Neural cell (in vitro differentiated cells): ENCODE results near the gene SKI. TPM values are rescaled to one million over a fixed set of nuclear protein-coding genes. Genes with fewer than 3 reads are reported as not detected.

Experiments used
- H2AFZ ChIP-seq: fragments of 200-600, 300-800 bp; sonication (generic), shearing (Covaris generic); 2 replicates; pipeline ENCODE4 v1.6.0; 2014; ENCODE audit warnings: low read depth, mild to moderate bottlenecking, antibody characterized with exemption, low read length, moderate library complexity
- H3F3A ChIP-seq: fragments of 200-600 bp; shearing (Covaris generic); 2 replicates; pipeline ENCODE4 v1.6.1; 2016; ENCODE audit warnings: mild to moderate bottlenecking, moderate library complexity, mixed read lengths, antibody characterized with exemption, low read length; ENCODE audit not compliant: insufficient read depth, poor library complexity, severe bottlenecking
- H3K27ac ChIP-seq: fragments of 200-600, 300-800 bp; sonication (generic), shearing (Covaris generic); 2 replicates; pipeline ENCODE4 v1.5.1; 2014; ENCODE audit warnings: mild to moderate bottlenecking, low read length, moderate library complexity
- H3K27me3 ChIP-seq: fragments of 300-800, 200-600 bp; sonication (generic), shearing (Covaris generic); 2 replicates; pipeline ENCODE4 v1.6.0; 2014; ENCODE audit warnings: mild to moderate bottlenecking, low read depth, low read length, moderate library complexity; ENCODE audit not compliant: insufficient read depth
- H3K36me3 ChIP-seq: fragments of 300-800, 200-600 bp; sonication (generic), shearing (Covaris generic); 2 replicates; pipeline ENCODE4 v1.5.1; 2014; ENCODE audit warnings: mild to moderate bottlenecking, antibody characterized with exemption, low read length, moderate library complexity; ENCODE audit not compliant: insufficient read depth
- H3K4me2 ChIP-seq: fragments of 300-800, 200-600 bp; sonication (generic), shearing (Covaris generic); 2 replicates; pipeline ENCODE4 v1.6.0; 2014; ENCODE audit warnings: mild to moderate bottlenecking, low read length
- H3K4me3 ChIP-seq: fragments of 300-800, 200-600 bp; sonication (generic), shearing (Covaris generic); 2 replicates; pipeline ENCODE4 v1.5.1; 2014; ENCODE audit warnings: mild to moderate bottlenecking, low read length, moderate library complexity
- H3K79me2 ChIP-seq: fragments of 200-600 bp; shearing (Covaris generic); replicated peaks from 2 replicates; pipeline ENCODE4 v1.6.0; 2014; ENCODE audit warnings: mild to moderate bottlenecking, low read length, moderate library complexity; ENCODE audit not compliant: insufficient read depth
- H3K9ac ChIP-seq: fragments of 300-800, 200-600 bp; sonication (generic), shearing (Covaris generic); 2 replicates; pipeline ENCODE4 v1.6.1; 2016; ENCODE audit warnings: mild to moderate bottlenecking, low read length, mixed read lengths
- H3K9me2 ChIP-seq: fragments of 200-600 bp; shearing (Covaris generic); 2 replicates; pipeline ENCODE4 v1.6.1; 2016; ENCODE audit warnings: mild to moderate bottlenecking, low read length, mixed read lengths; ENCODE audit not compliant: insufficient read depth
- H3K9me3 ChIP-seq: fragments of 200-600, 300-800 bp; sonication (generic), shearing (Covaris generic); 2 replicates; pipeline ENCODE4 v1.6.1; 2016; ENCODE audit warnings: mild to moderate bottlenecking, mixed run types, low read length, moderate library complexity, mixed read lengths
- H4K20me1 ChIP-seq: fragments of 200-600 bp; shearing (Covaris generic); 2 replicates; pipeline ENCODE4 v1.6.1; 2016; ENCODE audit warnings: mild to moderate bottlenecking, mixed run types; ENCODE audit not compliant: insufficient read depth
- EP300 ChIP-seq: fragments of 450-650 bp; conservative IDR thresholded peaks from 2 replicates; pipeline ENCODE4 v1.6.1; 2014; ENCODE audit warnings: antibody characterized with exemption, mild to moderate bottlenecking, moderate library complexity; ENCODE audit not compliant: poor library complexity, severe bottlenecking
- EZH2 ChIP-seq: fragments of 200-600, 300-800 bp; shearing (Covaris generic), sonication (generic); IDR thresholded peaks from 2 replicates; pipeline ENCODE4 v1.6.1; 2014; ENCODE audit warnings: antibody characterized with exemption, low read length, borderline replicate concordance, mild to moderate bottlenecking; ENCODE audit not compliant: insufficient read depth, poor library complexity, severe bottlenecking
- MXI1 ChIP-seq: fragments of 450-650 bp; conservative IDR thresholded peaks from 2 replicates; pipeline ENCODE4 v1.6.1; 2014; ENCODE audit warnings: antibody characterized with exemption, mild to moderate bottlenecking; ENCODE audit not compliant: poor library complexity, severe bottlenecking
- POLR2AphosphoS5 ChIP-seq: IDR thresholded peaks from 2 replicates; pipeline ENCODE4 v1.6.1; 2012
- RAD21 ChIP-seq: fragments of 450-650 bp; conservative IDR thresholded peaks from 2 replicates; pipeline ENCODE4 v1.6.1; 2014; ENCODE audit warnings: antibody characterized with exemption, mild to moderate bottlenecking, moderate library complexity
- SMC3 ChIP-seq: fragments of 450-650 bp; conservative IDR thresholded peaks from 2 replicates; pipeline ENCODE4 v1.6.1; 2014; ENCODE audit warnings: antibody characterized with exemption, mild to moderate bottlenecking, moderate library complexity; ENCODE audit not compliant: poor library complexity
- TAF1 ChIP-seq: IDR thresholded peaks from 2 replicates; pipeline ENCODE4 v1.6.1; 2012; ENCODE audit warnings: low read depth
- polyA plus RNA-seq: library from polyadenylated mRNA; depleted of rRNA; stranded (reverse); fragments of >200 nt; gene quantifications from 2 replicates; pipeline ENCODE4 v1.2.3, GENCODE V29; 2014
- TF ChIP-seq, protein P1 (sequence below): fragments of 450-650 bp; IDR thresholded peaks from 2 replicates; pipeline ENCODE4 v1.5.1; 2014; ENCODE audit warnings: antibody characterized with exemption, mild to moderate bottlenecking, moderate library complexity; ENCODE audit not compliant: poor library complexity, severe bottlenecking
- TF ChIP-seq, protein P2 (sequence below): IDR thresholded peaks from 2 replicates; pipeline ENCODE4 v1.6.1; 2012; ENCODE audit warnings: borderline replicate concordance

Gene SKI
- polyA plus RNA-seq, 1 donor from 2014 or later = 4.1 TPM

DNA sequence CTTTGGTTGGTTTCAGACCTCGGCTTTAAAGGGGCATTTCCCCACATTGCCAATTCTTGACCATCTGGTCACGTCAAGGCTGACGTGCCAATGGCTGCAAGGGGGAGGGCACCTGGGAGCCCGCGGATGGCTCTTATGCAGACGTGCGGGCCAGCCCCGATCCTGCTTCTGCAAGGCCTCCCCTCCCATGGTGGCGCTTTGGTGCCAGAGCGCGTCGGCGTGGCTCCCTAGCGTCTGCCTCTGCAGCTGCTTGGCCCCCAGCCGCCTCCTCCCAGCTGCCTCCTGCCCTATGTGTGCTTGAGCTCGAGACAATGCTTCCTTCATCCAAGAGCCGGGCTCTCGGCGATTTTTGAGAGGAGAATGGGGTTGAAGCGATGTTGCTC is 29.1 kb downstream of the SKI start:
- Histone ChIP-seq H3K27me3 (no peaks in the 10 kb centered on the region), H3K9me3 (no peaks in the 10 kb centered on the region), H2AFZ (no peak overlapping the region), H3K27ac (no peak overlapping the region), H3K4me2 (no peak overlapping the region), H3K9ac (no peak overlapping the region), H3K36me3 (no peaks in the 10 kb centered on the region), H3K9me2 (no peaks in the 10 kb centered on the region), H4K20me1 (no peaks in the 10 kb centered on the region), H3K4me3 (no peak overlapping the region), H3K79me2 (peaks cover 88% of the 10 kb centered on the region), H3F3A (no peaks in the 10 kb centered on the region)
- TF ChIP-seq RAD21 (no peak), TAF1 (no peak), EZH2 (no peak), SMC3 (no peak), MXI1 (no peak), EP300 (no peak), POLR2AphosphoS5 (no peak)
- TF ChIP-seq, protein P1, sequence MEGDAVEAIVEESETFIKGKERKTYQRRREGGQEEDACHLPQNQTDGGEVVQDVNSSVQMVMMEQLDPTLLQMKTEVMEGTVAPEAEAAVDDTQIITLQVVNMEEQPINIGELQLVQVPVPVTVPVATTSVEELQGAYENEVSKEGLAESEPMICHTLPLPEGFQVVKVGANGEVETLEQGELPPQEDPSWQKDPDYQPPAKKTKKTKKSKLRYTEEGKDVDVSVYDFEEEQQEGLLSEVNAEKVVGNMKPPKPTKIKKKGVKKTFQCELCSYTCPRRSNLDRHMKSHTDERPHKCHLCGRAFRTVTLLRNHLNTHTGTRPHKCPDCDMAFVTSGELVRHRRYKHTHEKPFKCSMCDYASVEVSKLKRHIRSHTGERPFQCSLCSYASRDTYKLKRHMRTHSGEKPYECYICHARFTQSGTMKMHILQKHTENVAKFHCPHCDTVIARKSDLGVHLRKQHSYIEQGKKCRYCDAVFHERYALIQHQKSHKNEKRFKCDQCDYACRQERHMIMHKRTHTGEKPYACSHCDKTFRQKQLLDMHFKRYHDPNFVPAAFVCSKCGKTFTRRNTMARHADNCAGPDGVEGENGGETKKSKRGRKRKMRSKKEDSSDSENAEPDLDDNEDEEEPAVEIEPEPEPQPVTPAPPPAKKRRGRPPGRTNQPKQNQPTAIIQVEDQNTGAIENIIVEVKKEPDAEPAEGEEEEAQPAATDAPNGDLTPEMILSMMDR = no peak
- TF ChIP-seq, protein P2, sequence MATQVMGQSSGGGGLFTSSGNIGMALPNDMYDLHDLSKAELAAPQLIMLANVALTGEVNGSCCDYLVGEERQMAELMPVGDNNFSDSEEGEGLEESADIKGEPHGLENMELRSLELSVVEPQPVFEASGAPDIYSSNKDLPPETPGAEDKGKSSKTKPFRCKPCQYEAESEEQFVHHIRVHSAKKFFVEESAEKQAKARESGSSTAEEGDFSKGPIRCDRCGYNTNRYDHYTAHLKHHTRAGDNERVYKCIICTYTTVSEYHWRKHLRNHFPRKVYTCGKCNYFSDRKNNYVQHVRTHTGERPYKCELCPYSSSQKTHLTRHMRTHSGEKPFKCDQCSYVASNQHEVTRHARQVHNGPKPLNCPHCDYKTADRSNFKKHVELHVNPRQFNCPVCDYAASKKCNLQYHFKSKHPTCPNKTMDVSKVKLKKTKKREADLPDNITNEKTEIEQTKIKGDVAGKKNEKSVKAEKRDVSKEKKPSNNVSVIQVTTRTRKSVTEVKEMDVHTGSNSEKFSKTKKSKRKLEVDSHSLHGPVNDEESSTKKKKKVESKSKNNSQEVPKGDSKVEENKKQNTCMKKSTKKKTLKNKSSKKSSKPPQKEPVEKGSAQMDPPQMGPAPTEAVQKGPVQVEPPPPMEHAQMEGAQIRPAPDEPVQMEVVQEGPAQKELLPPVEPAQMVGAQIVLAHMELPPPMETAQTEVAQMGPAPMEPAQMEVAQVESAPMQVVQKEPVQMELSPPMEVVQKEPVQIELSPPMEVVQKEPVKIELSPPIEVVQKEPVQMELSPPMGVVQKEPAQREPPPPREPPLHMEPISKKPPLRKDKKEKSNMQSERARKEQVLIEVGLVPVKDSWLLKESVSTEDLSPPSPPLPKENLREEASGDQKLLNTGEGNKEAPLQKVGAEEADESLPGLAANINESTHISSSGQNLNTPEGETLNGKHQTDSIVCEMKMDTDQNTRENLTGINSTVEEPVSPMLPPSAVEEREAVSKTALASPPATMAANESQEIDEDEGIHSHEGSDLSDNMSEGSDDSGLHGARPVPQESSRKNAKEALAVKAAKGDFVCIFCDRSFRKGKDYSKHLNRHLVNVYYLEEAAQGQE = no peak

DNA sequence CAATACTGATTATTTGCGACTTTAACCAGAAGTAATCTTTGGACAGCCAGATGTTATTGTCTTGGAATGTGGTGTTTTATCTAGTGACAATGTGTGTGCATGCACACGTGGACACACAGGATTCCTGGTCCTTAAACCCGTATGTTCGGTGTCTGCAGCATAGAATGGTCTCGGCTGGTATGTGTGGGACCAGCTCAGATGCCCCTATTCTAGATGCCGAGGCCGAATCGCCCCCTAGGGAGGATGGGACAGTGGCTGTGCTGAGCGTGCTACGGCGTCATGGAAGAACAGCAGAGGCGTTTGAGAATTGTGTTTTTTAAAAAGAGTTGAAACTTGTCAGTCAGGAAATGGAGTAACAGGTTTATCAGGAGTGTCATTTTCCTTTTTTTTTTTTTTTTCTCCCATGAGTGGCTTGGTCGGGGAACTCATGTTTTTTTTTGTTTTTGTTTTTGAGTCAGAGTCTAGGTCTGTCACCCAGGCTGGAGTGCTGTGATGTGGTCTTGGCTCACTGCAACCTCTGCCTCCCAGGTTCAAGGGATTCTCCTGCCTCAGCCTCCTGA is 30.1 kb downstream of the SKI start:
- no peaks in the 10 kb centered on the region for H3K36me3 ChIP-seq
- H3K4me2 ChIP-seq = no peak overlapping the region
- no peaks in the 10 kb centered on the region for H3F3A ChIP-seq
- no peaks in the 10 kb centered on the region for H3K9me3 ChIP-seq
- no peak overlapping the region for H2AFZ ChIP-seq
- H3K4me3 ChIP-seq = no peak overlapping the region
- no peak overlapping the region for H3K27ac ChIP-seq
- no peaks in the 10 kb centered on the region for H3K27me3 ChIP-seq
- peaks cover 89% of the 10 kb centered on the region for H3K79me2 ChIP-seq
- TF ChIP-seq EZH2 (no peak), TAF1 (no peak), SMC3 (no peak), MXI1 (no peak), RAD21 (no peak), POLR2AphosphoS5 (no peak), EP300 (no peak)
- TF ChIP-seq, protein P1 = no peak
- TF ChIP-seq, protein P2 = no peak
- H3K9me2 ChIP-seq = no peaks in the 10 kb centered on the region
- H3K9ac ChIP-seq = no peak overlapping the region
- no peaks in the 10 kb centered on the region for H4K20me1 ChIP-seq
